Measurements from ENCODE around the gene TNRC6B. TPM values are rescaled to one million over a fixed set of nuclear protein-coding genes. Genes with fewer than 3 reads are reported as not detected.

The TNRC6B gene
- total RNA-seq, 1 experiment from 2014 or later: 58.1 TPM

GRCh38 chr22:40263191-40263590 lies 85.5 kb downstream of the TNRC6B start:
- no peak overlapping the region for H3T11ph ChIP-seq (ENCODE audit: low read length)
- TF ChIP-seq, protein P1, sequence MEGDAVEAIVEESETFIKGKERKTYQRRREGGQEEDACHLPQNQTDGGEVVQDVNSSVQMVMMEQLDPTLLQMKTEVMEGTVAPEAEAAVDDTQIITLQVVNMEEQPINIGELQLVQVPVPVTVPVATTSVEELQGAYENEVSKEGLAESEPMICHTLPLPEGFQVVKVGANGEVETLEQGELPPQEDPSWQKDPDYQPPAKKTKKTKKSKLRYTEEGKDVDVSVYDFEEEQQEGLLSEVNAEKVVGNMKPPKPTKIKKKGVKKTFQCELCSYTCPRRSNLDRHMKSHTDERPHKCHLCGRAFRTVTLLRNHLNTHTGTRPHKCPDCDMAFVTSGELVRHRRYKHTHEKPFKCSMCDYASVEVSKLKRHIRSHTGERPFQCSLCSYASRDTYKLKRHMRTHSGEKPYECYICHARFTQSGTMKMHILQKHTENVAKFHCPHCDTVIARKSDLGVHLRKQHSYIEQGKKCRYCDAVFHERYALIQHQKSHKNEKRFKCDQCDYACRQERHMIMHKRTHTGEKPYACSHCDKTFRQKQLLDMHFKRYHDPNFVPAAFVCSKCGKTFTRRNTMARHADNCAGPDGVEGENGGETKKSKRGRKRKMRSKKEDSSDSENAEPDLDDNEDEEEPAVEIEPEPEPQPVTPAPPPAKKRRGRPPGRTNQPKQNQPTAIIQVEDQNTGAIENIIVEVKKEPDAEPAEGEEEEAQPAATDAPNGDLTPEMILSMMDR (conservative IDR thresholded peaks at IDR 0.05): no peak
- no peak overlapping the region for H3K18ac ChIP-seq (ENCODE audit: insufficient read length, low read depth, low read length)
- no peaks in the 10 kb centered on the region for H3K9me3 ChIP-seq (ENCODE audit: control insufficient read depth, low read depth, low read length)
- no peak overlapping the region for H2AFZ ChIP-seq (ENCODE audit: low read length)
- H3K4me2 ChIP-seq (ENCODE audit: insufficient read depth, insufficient read length, low read length): no peak overlapping the region
- H4K8ac ChIP-seq (replicated peaks; ENCODE audit: insufficient read length, low read depth, low read length): no peak overlapping the region
- no peak overlapping the region for H2BK12ac ChIP-seq (ENCODE audit: insufficient read length, low read depth, low read length)
- H4K91ac ChIP-seq (ENCODE audit: insufficient read length, low read depth, low read length): no peak overlapping the region
- no peaks in the 10 kb centered on the region for H3K27me3 ChIP-seq (ENCODE audit: insufficient read depth, low read length)
- no peaks in the 10 kb centered on the region for H3K23me2 ChIP-seq (ENCODE audit: insufficient read length, low read depth, low read length, poor library complexity, severe bottlenecking)
- no peak overlapping the region for H3K56ac ChIP-seq (ENCODE audit: insufficient read length, low read depth, low read length)
- H3K36me3 Mint-ChIP-seq (ENCODE audit: insufficient read depth in 1 of 3, low read depth in 3 of 3): peaks cover 40 to 72% (median 64%) of the 10 kb centered on the region in 3 experiments
- H3K4me1 Mint-ChIP-seq: peaks cover 6 to 11% of the 10 kb centered on the region in 2 experiments; a peak in 3 of 4 replicates
- no peak overlapping the region for H3K23ac ChIP-seq (ENCODE audit: insufficient read length, low read depth, low read length)
- no peak overlapping the region for H3K27ac ChIP-seq (ENCODE audit: insufficient read length, low read depth, low read length)
- no peak for DNase-seq
- H2BK5ac ChIP-seq (ENCODE audit: insufficient read length, low read length): no peak overlapping the region
- no peaks in the 10 kb centered on the region; the same call in 1 of the 2 replicates for H3K79me2 ChIP-seq (ENCODE audit: insufficient read depth, low read length)
- no peaks in the 10 kb centered on the region for H3K79me1 ChIP-seq (ENCODE audit: insufficient read depth, low read depth, low read length, poor library complexity, severe bottlenecking)
- H2BK120ac ChIP-seq (ENCODE audit: low read depth, low read length, poor library complexity, severe bottlenecking): no peak overlapping the region
- no peaks in the 10 kb centered on the region for H3K4me1 ChIP-seq (ENCODE audit: insufficient read depth, low read length)
- H3K27me3 Mint-ChIP-seq (ENCODE audit: low read depth): no peaks in the 10 kb centered on the region
- no peak overlapping the region for H2BK20ac ChIP-seq (ENCODE audit: low read depth, low read length, poor library complexity, severe bottlenecking)
- H3K14ac ChIP-seq (ENCODE audit: insufficient read depth, low read length): no peak overlapping the region
- no peak overlapping the region for H3K4ac ChIP-seq (ENCODE audit: low read depth, low read length)
- no peaks in the 10 kb centered on the region for H3K9me3 Mint-ChIP-seq
- H2AK5ac ChIP-seq (ENCODE audit: insufficient read length, low read length): no peak overlapping the region
- H3K4me3 Mint-ChIP-seq: no peak overlapping the region
- no peak overlapping the region for H3K27ac Mint-ChIP-seq
- no CpG with 5 or more reads among the region's 7 CpGs for WGBS (ENCODE audit: extremely low coverage, insufficient read length, low lambda C conversion rate)
- no peak overlapping the region for H4K5ac ChIP-seq (ENCODE audit: insufficient read length, low read depth, low read length)
- no peak overlapping the region for H2BK15ac ChIP-seq (ENCODE audit: low read depth, low read length)
- no peaks in the 10 kb centered on the region for H4K20me1 ChIP-seq (ENCODE audit: control insufficient read depth, insufficient read depth, insufficient read length)
- no peak overlapping the region for H3K9ac ChIP-seq (ENCODE audit: extremely low read depth, insufficient read length, low read length)

Data from H9 (cell line).